GM18868 (cell line): Measurements from ENCODE around the gene SZT2.
"Not testable (repeated sequence)": the region's sequence is repeated elsewhere in the genome, so short reads cannot be mapped to it uniquely, and the experiment has no call there.

ENCODE experiments used
- ATAC-seq: cut with Tn5 transposase; IDR thresholded peaks from one replicate; pipeline ENCODE4 v1.9.1; 2021; ENCODE audit warnings: mild to moderate bottlenecking, moderate library complexity; ENCODE audit not compliant: unreplicated experiment

Gene SZT2

GRCh38 chr1:43360616-43361015, 29.1 kb upstream of the SZT2 start:
- ATAC-seq, result no peak

GRCh38 chr1:43363283-43363934, 26.3 kb upstream of the SZT2 start:
- ATAC-seq, result no peak

- ATAC-seq, result no peak
Measured at GRCh38 chr1:43363935-43364525, 25.7 kb upstream of the SZT2 start.

GRCh38 chr1:43365678-43366077, 24.0 kb upstream of the SZT2 start:
- ATAC-seq, result no peak

- ATAC-seq, result no peak
Measured at GRCh38 chr1:43366179-43366578, 23.5 kb upstream of the SZT2 start.

- ATAC-seq, result no peak
Measured at GRCh38 chr1:43366601-43367025, 23.1 kb upstream of the SZT2 start.

GRCh38 chr1:43367026-43367903, 22.4 kb upstream of the SZT2 start:
- ATAC-seq, result peak; percentile 40

GRCh38 chr1:43367904-43368645, 21.6 kb upstream of the SZT2 start, which contains the start of gene ELOVL1:
ELOVL1 (minus strand) TSS chr1:43368011; CDS start chr1:43365609, 2,402 bp downstream.
- ATAC-seq, result peak; percentile 77

- ATAC-seq, result no peak
Measured at GRCh38 chr1:43368646-43369020, 21.1 kb upstream of the SZT2 start.

GRCh38 chr1:43369779-43370178, 19.9 kb upstream of the SZT2 start:
- not testable (repeated sequence) for ATAC-seq

GRCh38 chr1:43370564-43370963, 19.1 kb upstream of the SZT2 start:
- ATAC-seq, result no peak

GRCh38 chr1:43372172-43372571, 17.5 kb upstream of the SZT2 start:
- ATAC-seq, result no peak

- ATAC-seq, result no peak
Measured at GRCh38 chr1:43373066-43373940, 16.4 kb upstream of the SZT2 start.

GRCh38 chr1:43376723-43377235, 12.9 kb upstream of the SZT2 start:
- ATAC-seq, result no peak

- no peak for ATAC-seq
Measured at GRCh38 chr1:43377831-43378230, 11.9 kb upstream of the SZT2 start.

- ATAC-seq, result no peak
Measured at GRCh38 chr1:43379476-43379875, 10.2 kb upstream of the SZT2 start.

GRCh38 chr1:43381612-43382011, 8.1 kb upstream of the SZT2 start:
- no peak for ATAC-seq

GRCh38 chr1:43382027-43382779, 7.5 kb upstream of the SZT2 start:
- ATAC-seq, result no peak

- ATAC-seq, result no peak
Measured at GRCh38 chr1:43383449-43383848, 6.2 kb upstream of the SZT2 start.
